ENCODE measurements around the gene POFUT1.

POFUT1 gene

GRCh38 chr20:32282461-32282860 is 74.8 kb downstream of the POFUT1 start:
- DNase-seq, result no peak

- no peak for DNase-seq
These were observed 77.5 kb downstream of the POFUT1 start for GRCh38 chr20:32285082-32285620.

GRCh38 chr20:32285621-32286371 is 78.1 kb downstream of the POFUT1 start:
- DNase-seq, result peak; percentile 12

- DNase-seq, result no peak
These were observed 79.6 kb downstream of the POFUT1 start for GRCh38 chr20:32287231-32287638.
